ENCODE data around the gene FASTK.

Gene FASTK

DNA sequence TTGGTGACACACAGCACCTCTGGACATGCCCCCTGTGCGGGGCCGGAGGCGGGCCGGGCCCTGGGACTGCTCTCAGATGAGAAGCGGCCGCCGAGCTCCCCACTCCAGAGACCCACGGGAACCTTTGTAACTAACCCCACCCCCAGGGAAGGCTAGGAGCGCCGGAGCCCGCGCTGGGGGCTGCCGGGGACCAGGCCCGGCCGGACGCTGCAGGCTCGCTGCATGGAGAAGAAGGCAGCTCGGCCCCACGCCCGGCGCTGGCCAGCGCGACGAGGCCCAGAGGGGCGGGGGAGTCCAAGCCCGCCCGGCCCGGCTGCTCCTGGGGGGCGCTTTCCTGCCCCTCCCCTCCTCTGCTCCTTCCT lies 42.2 kb upstream of the FASTK start:
- ATAC-seq (replicated peaks) (no peak), DNase-seq (no peak)
- Mint-ChIP-seq H3K4me1 (ENCODE audit: low read depth in 2 of 2) (peaks cover 13 to 18% of the 10 kb centered on the region in 2 donors), H3K9me3 (no peaks in the 10 kb centered on the region), H3K4me3 (no peak overlapping the region), H3K36me3 (ENCODE audit: insufficient read depth) (peaks cover 18% of the 10 kb centered on the region), H3K27me3 (no peaks in the 10 kb centered on the region), H3K27ac (no peak overlapping the region)

DNA sequence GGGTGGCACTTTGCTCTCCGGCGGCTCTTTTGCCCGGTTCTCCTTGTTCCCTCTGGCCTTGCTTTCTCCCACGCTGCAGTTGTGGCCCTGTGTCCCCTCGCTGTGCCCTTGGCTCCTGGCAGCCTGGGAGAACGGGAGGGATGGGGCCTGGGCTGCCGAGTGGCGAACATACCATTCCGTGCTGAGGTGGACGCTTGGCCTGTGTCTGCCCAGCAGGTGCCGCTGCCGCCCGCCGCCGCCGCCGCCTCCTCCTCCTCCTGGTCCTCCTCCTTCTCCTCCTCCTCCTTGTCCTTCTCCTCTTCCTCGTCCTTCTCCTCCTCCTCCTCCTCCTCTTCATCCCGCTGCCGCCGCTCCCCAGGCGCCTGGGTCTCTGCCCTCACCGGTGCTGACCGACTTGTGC lies 41.7 kb upstream of the FASTK start:
- Mint-ChIP-seq H3K9me3 (no peaks in the 10 kb centered on the region), H3K4me1 (ENCODE audit: low read depth in 2 of 2) (peaks cover 13 to 20% of the 10 kb centered on the region in 2 donors), H3K36me3 (ENCODE audit: insufficient read depth) (peaks cover 20% of the 10 kb centered on the region), H3K27ac (no peak overlapping the region), H3K27me3 (no peaks in the 10 kb centered on the region), H3K4me3 (no peak overlapping the region)
- ATAC-seq (replicated peaks), result no peak
- DNase-seq, result no peak

DNA sequence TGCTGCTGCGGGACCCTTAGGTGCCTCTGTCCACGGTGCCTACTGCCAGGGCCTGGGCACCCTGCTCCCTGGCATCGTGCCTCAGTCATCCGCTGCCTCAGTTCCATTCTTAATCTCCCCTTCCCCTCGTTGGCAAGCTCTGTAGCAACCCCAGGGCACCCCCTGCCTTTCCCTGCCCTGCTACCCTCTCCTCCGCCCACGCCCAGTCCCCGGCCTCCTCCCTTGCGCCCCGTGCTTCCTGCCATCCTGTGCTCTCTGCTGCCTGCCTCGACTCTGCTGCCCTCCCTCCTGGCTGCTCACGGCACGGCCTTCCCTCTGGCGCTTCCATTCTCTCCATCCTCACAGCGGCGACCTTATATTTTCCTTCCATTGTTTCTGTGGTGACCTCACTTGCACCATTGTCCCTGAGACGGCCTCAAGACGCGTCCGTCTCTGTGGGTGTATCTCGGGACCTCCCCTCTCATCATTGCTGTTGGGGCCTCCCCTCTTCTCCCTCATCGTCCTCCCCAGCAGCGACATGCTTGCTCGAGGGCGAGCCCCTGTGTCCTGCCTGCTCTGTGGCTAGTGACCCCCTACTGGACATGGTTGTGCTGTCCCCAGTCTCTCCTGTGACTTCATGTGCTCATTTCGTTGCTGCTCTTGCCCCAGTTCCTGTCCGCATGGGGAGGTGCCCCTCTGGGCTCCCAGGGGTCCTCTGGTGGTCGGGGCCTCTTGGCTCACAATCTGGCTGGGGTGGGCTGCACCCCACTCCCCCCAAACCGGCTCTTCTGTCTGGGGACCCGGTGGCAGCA lies 41.0 kb upstream of the FASTK start:
- Mint-ChIP-seq H3K27ac (no peak overlapping the region), H3K9me3 (no peaks in the 10 kb centered on the region), H3K36me3 (ENCODE audit: insufficient read depth) (peaks cover 21% of the 10 kb centered on the region), H3K27me3 (no peaks in the 10 kb centered on the region), H3K4me1 (ENCODE audit: low read depth in 2 of 2) (peaks cover 13 to 23% of the 10 kb centered on the region in 2 donors), H3K4me3 (no peak overlapping the region)
- DNase-seq (no peak), ATAC-seq (replicated peaks) (no peak)

DNA sequence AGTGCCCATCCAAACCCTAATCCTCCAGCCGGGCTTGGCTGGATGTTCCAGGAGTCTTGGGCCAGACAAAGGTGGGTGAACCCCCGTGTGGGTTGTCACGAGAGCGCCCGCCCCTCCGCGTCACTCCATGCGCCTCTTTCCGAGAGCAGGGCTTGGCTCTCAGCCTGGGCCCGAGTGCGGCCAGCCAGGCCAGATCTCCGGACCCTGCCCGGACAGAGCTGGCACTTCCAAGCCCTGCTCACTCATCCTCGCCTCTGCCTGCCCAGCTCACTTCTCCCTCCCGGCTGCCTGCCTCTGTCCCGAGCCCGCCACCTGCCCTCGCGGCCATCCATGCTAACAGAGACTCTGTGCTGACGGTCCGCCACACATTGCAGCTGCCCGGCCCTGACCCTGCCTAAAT lies 40.3 kb upstream of the FASTK start:
- Mint-ChIP-seq H3K36me3 (ENCODE audit: insufficient read depth) (peaks cover 21% of the 10 kb centered on the region), H3K9me3 (no peaks in the 10 kb centered on the region), H3K27me3 (no peaks in the 10 kb centered on the region), H3K4me1 (ENCODE audit: low read depth in 2 of 2) (peaks cover 15 to 24% of the 10 kb centered on the region in 2 donors), H3K4me3 (no peak overlapping the region), H3K27ac (no peak overlapping the region)
- no peak for ATAC-seq (replicated peaks)
- DNase-seq, result no peak

DNA sequence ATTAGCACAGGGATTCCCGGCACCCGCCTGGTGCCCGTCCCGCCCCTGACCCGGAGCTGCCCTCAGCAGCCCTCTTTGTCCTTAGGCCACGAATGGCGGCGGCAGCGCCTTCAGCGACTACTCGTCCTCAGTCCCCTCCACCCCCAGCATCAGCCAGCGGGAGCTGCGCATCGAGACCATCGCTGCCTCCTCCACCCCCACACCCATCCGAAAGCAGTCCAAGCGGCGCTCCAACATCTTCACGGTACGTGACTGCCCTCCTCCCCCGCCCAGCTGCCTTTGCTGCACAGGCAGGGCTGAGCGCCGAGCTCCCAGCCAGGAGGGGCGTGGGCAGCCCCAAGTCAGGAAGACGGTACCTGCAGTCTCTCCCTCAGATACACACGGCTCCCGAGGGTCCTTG lies 39.3 kb upstream of the FASTK start:
- Mint-ChIP-seq H3K4me3 (peak overlapping the region in 1 of 2 donors; percentile 19), H3K27me3 (no peaks in the 10 kb centered on the region), H3K4me1 (ENCODE audit: low read depth in 2 of 2) (peaks cover 18 to 27% of the 10 kb centered on the region in 2 donors), H3K36me3 (ENCODE audit: insufficient read depth) (peaks cover 22% of the 10 kb centered on the region), H3K27ac (peak overlapping the region in 1 of 2 donors; percentile 18), H3K9me3 (no peaks in the 10 kb centered on the region)
- ATAC-seq (replicated peaks) (no peak), DNase-seq (no peak)

DNA sequence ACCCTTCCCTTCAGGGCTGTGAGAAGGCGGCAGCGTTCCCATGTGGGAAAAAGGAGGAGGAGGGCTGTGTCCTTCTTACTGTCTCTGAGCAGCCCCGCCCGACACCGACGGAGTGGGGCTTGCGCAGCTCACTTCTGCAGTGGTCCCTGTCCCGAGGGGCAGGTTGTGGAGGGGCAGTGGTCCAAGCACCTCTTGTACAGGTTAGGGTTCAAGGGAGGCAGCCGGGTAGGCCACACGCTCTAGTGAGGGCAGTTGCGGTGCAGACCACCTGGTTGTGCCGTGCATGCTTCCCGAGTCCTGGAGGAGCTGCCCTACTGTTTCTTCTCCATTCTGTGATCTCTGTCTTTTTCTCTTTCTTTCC lies 38.4 kb upstream of the FASTK start:
- H3K27ac Mint-ChIP-seq, result peak overlapping the region; percentile 18 to 26
- DNase-seq, result no peak
- no peak for ATAC-seq (replicated peaks)
- peaks cover 22% of the 10 kb centered on the region for H3K36me3 Mint-ChIP-seq (ENCODE audit: insufficient read depth)
- H3K4me3 Mint-ChIP-seq, result peak overlapping the region in 1 of 2 donors; percentile 53
- no peaks in the 10 kb centered on the region for H3K9me3 Mint-ChIP-seq
- peaks cover 15 to 23% of the 10 kb centered on the region in 2 donors for H3K4me1 Mint-ChIP-seq (ENCODE audit: low read depth in 2 of 2)
- no peaks in the 10 kb centered on the region for H3K27me3 Mint-ChIP-seq

DNA sequence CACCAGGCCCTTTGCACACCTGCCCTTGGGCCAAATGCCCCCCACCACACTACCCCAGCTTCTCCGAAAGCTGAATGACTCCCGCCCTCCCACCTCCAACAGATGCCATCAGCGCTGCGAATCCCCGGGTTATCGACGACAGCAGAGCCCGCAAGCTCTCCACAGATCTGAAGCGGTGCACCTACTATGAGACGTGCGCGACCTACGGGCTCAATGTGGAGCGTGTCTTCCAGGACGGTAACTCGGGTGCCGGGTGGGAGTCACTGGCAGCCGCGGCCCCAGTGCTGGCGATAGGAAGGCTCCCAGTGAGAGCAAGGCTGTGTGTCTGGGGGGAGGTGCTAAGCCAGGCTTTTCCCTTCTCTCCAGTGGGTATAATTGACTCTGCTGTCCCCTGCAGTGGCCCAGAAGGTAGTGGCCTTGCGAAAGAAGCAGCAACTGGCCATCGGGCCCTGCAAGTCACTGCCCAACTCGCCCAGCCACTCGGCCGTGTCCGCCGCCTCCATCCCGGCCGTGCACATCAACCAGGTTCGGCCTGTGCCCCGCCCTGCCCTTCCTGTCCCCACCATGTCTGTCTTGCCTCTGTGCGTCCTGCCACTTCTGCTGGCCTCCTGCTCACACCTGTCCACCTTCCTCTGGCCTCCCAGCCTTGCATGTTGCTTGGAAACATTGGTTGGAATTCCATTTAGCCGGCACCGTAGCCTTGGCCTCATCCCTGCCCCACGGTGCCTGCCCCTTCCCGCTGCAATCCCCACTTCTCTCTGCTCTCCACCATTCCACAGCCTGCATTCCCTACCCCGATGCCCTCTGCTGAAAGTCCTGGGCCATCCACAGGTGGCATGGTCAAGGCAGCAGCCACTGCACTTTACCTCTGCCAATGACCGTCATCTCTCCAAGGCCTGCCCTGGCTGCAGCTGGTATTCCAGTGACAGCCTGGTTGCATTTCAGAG lies 37.8 kb upstream of the FASTK start:
- ATAC-seq (replicated peaks) (no peak), DNase-seq (no peak)
- Mint-ChIP-seq H3K4me1 (ENCODE audit: low read depth in 2 of 2) (peaks cover 8 to 17% of the 10 kb centered on the region in 2 donors), H3K36me3 (ENCODE audit: insufficient read depth) (peaks cover 18% of the 10 kb centered on the region), H3K27ac (peak overlapping the region; percentile 80 to 91), H3K27me3 (no peaks in the 10 kb centered on the region), H3K9me3 (no peaks in the 10 kb centered on the region), H3K4me3 (peak overlapping the region in 1 of 2 donors; percentile 53)

DNA sequence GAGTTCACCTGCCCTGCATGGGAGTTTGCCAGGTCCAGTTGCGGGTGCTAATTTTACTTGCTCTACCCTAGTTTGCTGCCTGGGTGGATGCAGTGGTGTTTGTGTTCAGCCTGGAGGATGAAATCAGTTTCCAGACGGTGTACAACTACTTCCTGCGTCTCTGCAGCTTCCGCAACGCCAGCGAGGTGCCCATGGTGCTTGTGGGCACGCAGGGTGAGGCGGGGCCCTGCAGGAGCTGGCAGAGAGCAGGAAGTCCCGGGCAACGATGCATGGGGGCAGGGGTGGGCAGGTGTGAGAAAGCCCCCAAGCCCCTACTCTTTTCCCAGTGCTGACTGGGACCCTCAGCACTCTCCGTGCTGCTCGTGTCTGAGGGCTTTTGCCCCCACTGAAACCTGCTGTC lies 37.0 kb upstream of the FASTK start:
- H3K36me3 Mint-ChIP-seq (ENCODE audit: insufficient read depth), result peaks cover 16% of the 10 kb centered on the region
- peak; percentile 40 to 53 (median 49) for DNase-seq
- no peaks in the 10 kb centered on the region for H3K27me3 Mint-ChIP-seq
- peak; percentile 78 for ATAC-seq (replicated peaks)
- peak overlapping the region; percentile 80 to 91 for H3K27ac Mint-ChIP-seq
- peaks cover 5 to 17% of the 10 kb centered on the region in 2 donors for H3K4me1 Mint-ChIP-seq (ENCODE audit: low read depth in 2 of 2)
- no peaks in the 10 kb centered on the region for H3K9me3 Mint-ChIP-seq
- H3K4me3 Mint-ChIP-seq, result peak overlapping the region; percentile 66 to 70

DNA sequence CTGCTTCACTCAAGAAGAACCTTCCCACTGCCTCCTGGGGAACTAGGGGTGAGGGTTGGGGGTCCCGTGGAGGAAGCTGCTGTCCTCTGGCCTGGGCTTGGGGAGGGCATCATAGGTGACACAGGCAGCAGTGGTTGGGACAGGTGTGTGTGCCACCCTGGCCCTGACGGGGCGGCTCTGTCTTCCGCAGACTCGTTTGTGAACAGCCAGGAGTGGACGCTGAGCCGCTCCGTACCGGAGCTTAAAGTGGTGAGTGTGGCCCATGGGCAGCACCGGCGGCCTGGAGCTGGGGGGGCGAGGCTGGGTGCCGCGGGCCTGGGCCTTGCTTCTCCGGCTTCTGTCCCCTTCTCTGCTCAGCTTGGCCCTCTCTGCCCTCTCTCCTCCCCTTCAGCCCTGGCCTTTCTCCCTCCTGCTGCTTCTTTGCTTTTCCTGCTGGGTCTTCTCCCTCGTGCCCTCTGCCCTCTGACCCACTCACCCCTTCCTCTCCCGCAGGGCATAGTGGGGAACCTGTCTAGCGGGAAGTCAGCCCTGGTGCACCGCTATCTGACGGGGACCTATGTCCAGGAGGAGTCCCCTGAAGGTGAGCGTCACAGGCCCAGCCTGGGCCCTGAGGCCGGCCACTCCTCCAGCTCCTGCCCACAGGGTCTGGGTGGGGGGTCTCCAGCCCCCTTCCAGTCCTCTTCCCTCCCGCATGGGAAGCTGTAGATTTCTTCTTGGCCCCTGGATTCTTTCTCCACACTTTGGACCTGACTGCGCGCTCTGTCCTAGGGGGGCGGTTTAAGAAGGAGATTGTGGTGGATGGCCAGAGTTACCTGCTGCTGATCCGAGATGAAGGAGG lies 36.2 kb upstream of the FASTK start:
- H3K27me3 Mint-ChIP-seq, result no peaks in the 10 kb centered on the region
- DNase-seq, result no peak
- H3K9me3 Mint-ChIP-seq, result no peaks in the 10 kb centered on the region
- peak overlapping the region; percentile 66 to 70 for H3K4me3 Mint-ChIP-seq
- H3K4me1 Mint-ChIP-seq (ENCODE audit: low read depth in 2 of 2), result peaks cover 5 to 17% of the 10 kb centered on the region in 2 donors
- peak overlapping the region; percentile 80 to 91 for H3K27ac Mint-ChIP-seq
- no peak for ATAC-seq (replicated peaks)
- H3K36me3 Mint-ChIP-seq (ENCODE audit: insufficient read depth), result peaks cover 18% of the 10 kb centered on the region

DNA sequence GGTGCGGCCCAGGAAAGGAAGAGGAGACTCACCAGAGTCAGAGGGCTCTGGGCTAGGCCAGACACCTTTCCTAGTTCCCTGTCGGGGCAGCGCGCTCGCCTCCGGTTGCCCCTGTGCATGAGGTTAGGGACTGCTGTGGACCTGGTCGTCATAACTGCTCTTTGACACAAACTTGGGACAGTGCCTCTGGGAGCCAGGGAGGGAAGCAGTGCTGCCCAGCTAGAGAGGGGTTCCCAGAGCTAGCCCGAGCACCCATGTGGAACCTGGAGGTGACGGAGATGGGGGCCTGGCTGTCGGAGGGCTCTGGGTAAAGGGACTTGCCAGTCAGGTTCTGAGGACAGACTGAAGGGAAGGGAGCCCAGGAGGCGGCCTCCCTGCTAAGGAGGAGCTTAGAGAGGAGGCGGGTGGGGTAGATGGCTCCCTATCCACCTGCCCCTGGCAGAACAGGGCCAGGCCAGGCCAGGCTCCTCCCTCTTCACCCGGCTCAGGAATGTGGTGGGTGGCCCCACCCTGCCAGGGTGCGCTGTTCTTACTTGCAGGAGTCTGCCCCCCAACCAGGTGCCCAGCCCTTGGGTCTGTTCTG lies 35.3 kb upstream of the FASTK start:
- peaks cover 16% of the 10 kb centered on the region for H3K36me3 Mint-ChIP-seq (ENCODE audit: insufficient read depth)
- peak; percentile 16 for ATAC-seq (replicated peaks)
- peak overlapping the region in 1 of 2 donors; percentile 91 for H3K27ac Mint-ChIP-seq

DNA sequence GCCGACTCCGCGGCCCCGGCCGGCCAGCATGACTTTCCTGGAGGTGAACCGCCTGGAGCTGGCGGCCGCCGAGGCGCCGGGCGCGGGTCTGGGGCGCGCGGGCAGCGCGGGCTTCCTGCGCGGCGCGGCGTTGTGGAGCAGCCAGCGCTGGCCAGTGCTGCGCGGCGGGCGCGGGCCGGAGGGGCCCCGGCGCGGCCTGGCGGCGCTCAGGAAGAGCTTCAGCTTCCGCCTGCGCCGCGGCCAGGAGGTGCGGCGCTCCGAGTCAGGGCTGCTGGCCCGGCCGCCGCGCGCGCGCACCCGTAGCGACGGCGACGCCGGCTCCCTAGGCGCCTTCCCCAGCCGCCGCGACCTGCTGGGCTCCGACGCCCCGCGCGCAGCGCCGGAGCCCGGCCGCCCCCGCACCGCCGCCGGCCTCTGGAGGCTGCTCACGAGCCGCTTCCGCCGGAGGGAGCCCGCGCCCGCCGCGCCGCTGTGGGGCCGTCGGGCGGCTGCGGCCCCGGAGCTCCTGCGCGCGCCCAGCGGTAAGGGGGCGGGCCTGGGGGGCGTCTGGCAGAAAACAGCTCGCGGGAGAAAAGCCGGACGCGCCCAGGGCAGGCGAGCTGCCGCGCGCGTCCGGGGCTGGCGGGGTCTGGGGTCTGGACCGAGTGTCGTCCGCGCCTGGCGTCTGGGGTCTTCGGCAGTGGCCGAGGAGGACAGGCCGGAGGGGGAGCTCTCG lies 34.7 kb upstream of the FASTK start:
- peak; percentile 54 for ATAC-seq (replicated peaks)
- peak in 1 of 3 experiments; percentile 37 for DNase-seq

More for the DNA sequence above, 35.3 kb upstream of the FASTK start:
- no peaks in the 10 kb centered on the region for H3K27me3 Mint-ChIP-seq
- peaks cover 5 to 19% of the 10 kb centered on the region in 2 donors for H3K4me1 Mint-ChIP-seq (ENCODE audit: low read depth in 2 of 2)
- no peaks in the 10 kb centered on the region for H3K9me3 Mint-ChIP-seq
- DNase-seq, result no peak
- H3K4me3 Mint-ChIP-seq, result peak overlapping the region; percentile 35 to 76

More for the DNA sequence above, 34.7 kb upstream of the FASTK start:
- peaks cover 11 to 19% of the 10 kb centered on the region in 2 donors for H3K4me1 Mint-ChIP-seq (ENCODE audit: low read depth in 2 of 2)
- H3K4me3 Mint-ChIP-seq, result peak overlapping the region; percentile 35 to 76
- H3K27me3 Mint-ChIP-seq, result no peaks in the 10 kb centered on the region
- peaks cover 15% of the 10 kb centered on the region for H3K36me3 Mint-ChIP-seq (ENCODE audit: insufficient read depth)
- H3K27ac Mint-ChIP-seq, result peak overlapping the region in 1 of 2 donors; percentile 91
- H3K9me3 Mint-ChIP-seq, result no peaks in the 10 kb centered on the region
